CD14-positive monocyte (primary cell): ENCODE data around the gene XIRP1. TPM values are rescaled to one million over a fixed set of nuclear protein-coding genes. Genes with fewer than 3 reads are reported as not detected.

Experiments
- DNase-seq, 3 donors: peaks; one replicate each; pipeline ENCODE4 v3.0.0-alpha.2; 2011 to 2022
- H2AFZ ChIP-seq: 2 replicates; pipeline ENCODE4 v1.6.0; 2012; ENCODE audit warnings: mild to moderate bottlenecking, low read depth, low read length, inconsistent platforms; ENCODE audit not compliant: insufficient read depth, poor library complexity, severe bottlenecking
- H3K27ac ChIP-seq, 2 donors: 1 replicate in 1 of 2; 2 replicates in 1 of 2; pipeline ENCODE4 v1.5.1; 2012 to 2013; ENCODE audit warnings: low read length in 2 of 2, control low read depth in 1 of 2, inconsistent platforms in 1 of 2, low read depth in 1 of 2, mild to moderate bottlenecking in 1 of 2
- H3K27me3 ChIP-seq, 2 donors: one replicate each; pipeline versions ENCODE4 v1.6.0 to v1.6.1; 2011 to 2013; ENCODE audit warnings: low read length in 2 of 2; ENCODE audit not compliant: control insufficient read depth in 2 of 2, insufficient read depth in 2 of 2
- H3K36me3 ChIP-seq, 2 donors: replicated peaks in 1 of 2; 1 replicate in 1 of 2; 2 replicates in 1 of 2; pipeline versions ENCODE4 v1.5.1 to v1.6.1; 2012 to 2013; ENCODE audit warnings: low read length in 2 of 2, control low read depth in 1 of 2, inconsistent platforms in 1 of 2, mild to moderate bottlenecking in 1 of 2; ENCODE audit not compliant: insufficient read depth in 2 of 2, control insufficient read depth in 1 of 2
- H3K4me1 ChIP-seq, 2 donors: 1 replicate in 1 of 2; 2 replicates in 1 of 2; pipeline versions ENCODE4 v1.5.1 to v1.6.1; 2012 to 2013; ENCODE audit warnings: low read length in 2 of 2, control low read depth in 1 of 2, inconsistent platforms in 1 of 2, mild to moderate bottlenecking in 1 of 2, moderate library complexity in 1 of 2; ENCODE audit not compliant: insufficient read depth in 2 of 2, control insufficient read depth in 1 of 2
- H3K4me2 ChIP-seq: replicated peaks from 2 replicates; pipeline ENCODE3; 2012; ENCODE audit warnings: low read length, moderate library complexity, mild to moderate bottlenecking; ENCODE audit not compliant: poor library complexity, severe bottlenecking; ENCODE audit errors: extremely low read depth
- H3K4me3 ChIP-seq, 3 experiments: fragments of 200-600 bp in 1 of 3; sonication (generic) in 1 of 3; replicated peaks in 1 of 3; 1 replicate in 2 of 3; 2 replicates in 1 of 3; pipeline ENCODE4 v1.5.1; 2011 to 2013; ENCODE audit warnings: low read length in 3 of 3, mild to moderate bottlenecking in 3 of 3, control low read depth in 2 of 3, low read depth in 2 of 3, inconsistent platforms in 1 of 3, moderate library complexity in 1 of 3
- H3K79me2 ChIP-seq: 2 replicates; pipeline ENCODE4 v1.6.0; 2012; ENCODE audit warnings: mild to moderate bottlenecking, control low read depth, inconsistent platforms, low read length, moderate library complexity; ENCODE audit not compliant: insufficient read depth
- H3K9ac ChIP-seq: 2 replicates; pipeline ENCODE4 v1.6.0; 2017; ENCODE audit warnings: low read length, mild to moderate bottlenecking; ENCODE audit not compliant: insufficient read depth, poor library complexity, severe bottlenecking
- H3K9me3 ChIP-seq, 2 donors: replicated peaks in 1 of 2; 1 replicate in 1 of 2; 2 replicates in 1 of 2; pipeline versions ENCODE4 v1.5.1 to v1.6.1; 2012 to 2013; ENCODE audit warnings: low read length in 2 of 2, control low read depth in 1 of 2; ENCODE audit not compliant: control insufficient read depth in 1 of 2, insufficient read depth in 1 of 2
- H4K20me1 ChIP-seq: 2 replicates; pipeline ENCODE4 v1.6.0; 2012; ENCODE audit warnings: mild to moderate bottlenecking, low read length, control low read depth, moderate library complexity; ENCODE audit not compliant: insufficient read depth
- H3K27ac Mint-ChIP-seq, 7 donors: one replicate each; pipeline ENCODE4 v1.8.0; 2020; ENCODE audit warnings: mild to moderate bottlenecking in 7 of 7, mixed read lengths in 7 of 7, moderate library complexity in 6 of 7, inconsistent platforms in 2 of 7
- H3K27me3 Mint-ChIP-seq, 3 donors: one replicate each; pipeline ENCODE4 v1.8.0; 2021 to 2022; ENCODE audit warnings: low read depth in 3 of 3, mild to moderate bottlenecking in 3 of 3, mixed read lengths in 3 of 3, moderate library complexity in 3 of 3, inconsistent platforms in 1 of 3
- H3K36me3 Mint-ChIP-seq, 2 donors: one replicate each; pipeline ENCODE4 v1.8.0; 2020; ENCODE audit warnings: mixed read lengths in 2 of 2, inconsistent platforms in 1 of 2, mild to moderate bottlenecking in 1 of 2
- H3K4me1 Mint-ChIP-seq: one replicate; pipeline ENCODE4 v1.8.0; 2020; ENCODE audit warnings: mild to moderate bottlenecking, mixed read lengths
- H3K4me3 Mint-ChIP-seq, 2 donors: one replicate each; pipeline ENCODE4 v1.8.0; 2020; ENCODE audit warnings: mild to moderate bottlenecking in 2 of 2, mixed read lengths in 2 of 2, moderate library complexity in 1 of 2
- H3K9me3 Mint-ChIP-seq, 7 donors: one replicate each; pipeline ENCODE4 v1.8.0; 2020 to 2022; ENCODE audit warnings: mixed read lengths in 7 of 7, mild to moderate bottlenecking in 6 of 7, moderate library complexity in 6 of 7, inconsistent platforms in 2 of 7
- WGBS: methylation state at CpG from one replicate; pipeline ENCODE4 v1.1.5; 2013; ENCODE audit warnings: missing lambda C conversion rate; ENCODE audit not compliant: insufficient coverage; 5-methylcytosine and 5-hydroxymethylcytosine counted together
- intact Hi-C, 2 donors: fragments of 100-400 bp; cut with micrococcal nuclease; formaldehyde crosslinking; loops; one replicate each; pipeline versions ENCODE4 v1.15.0 to v1.15.1; 2023
- polyA plus RNA-seq, 3 donors: library from polyadenylated mRNA; depleted of rRNA in 1 of 3; unstranded in 2 of 3; stranded (reverse) in 1 of 3; fragments of 300-500 nt in 2 of 3; fragments of >200 nt in 1 of 3; fragmentation: Illumina TruSeq in 2 of 3; gene quantifications; 1 replicate in 2 of 3; 2 replicates in 1 of 3; pipeline ENCODE4 v1.2.3, GENCODE V29; 2012 to 2021
- TF ChIP-seq, protein P1 (sequence below): fragments of 200-600 bp; IDR thresholded peaks from one replicate; pipeline ENCODE4 v1.8.0; 2022; ENCODE audit warnings: antibody characterized with exemption, mild to moderate bottlenecking

XIRP1 gene
- polyA plus RNA-seq, 3 donors: not detected

DNA sequence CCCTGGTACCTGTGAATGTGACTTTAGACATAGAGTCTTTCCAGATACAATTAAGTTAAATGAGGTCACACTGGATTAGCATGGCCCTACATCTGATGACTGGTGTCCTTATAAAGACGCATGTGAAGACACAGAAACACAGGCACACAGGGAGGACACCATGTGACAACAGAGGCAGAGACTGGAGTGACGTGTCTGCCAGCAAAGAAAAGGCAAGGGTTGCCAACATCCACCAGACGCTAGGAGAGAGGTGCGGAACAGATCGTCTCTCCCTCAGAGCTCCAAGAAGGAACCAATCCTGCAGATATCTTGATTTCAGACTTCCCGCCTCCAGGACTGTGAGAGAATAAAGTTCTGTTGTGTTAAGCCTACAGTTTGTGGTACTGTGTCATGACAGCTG is 44.6 kb upstream of the XIRP1 start:
- Mint-ChIP-seq H3K36me3 (peaks cover 0 to 2% of the 10 kb centered on the region in 2 donors), H3K4me3 (no peak overlapping the region), H3K27me3 (peaks cover 0 to 8% (median 0%) of the 10 kb centered on the region in 3 donors), H3K9me3 (no peaks in the 10 kb centered on the region), H3K4me1 (peaks cover 69% of the 10 kb centered on the region), H3K27ac (no peak overlapping the region)
- no peak overlapping the region for H3K27ac ChIP-seq
- no peaks in the 10 kb centered on the region for H3K27me3 ChIP-seq
- peaks cover 44 to 58% of the 10 kb centered on the region in 2 donors for H3K4me1 ChIP-seq
- intact Hi-C loops: no loop called here
- no peak overlapping the region for H3K4me2 ChIP-seq
- no peaks in the 10 kb centered on the region for H4K20me1 ChIP-seq
- WGBS: 100% methylated on average over 4 of the region's 6 CpGs
- no peak overlapping the region for H3K4me3 ChIP-seq
- H3K79me2 ChIP-seq: no peaks in the 10 kb centered on the region
- TF ChIP-seq, protein P1, sequence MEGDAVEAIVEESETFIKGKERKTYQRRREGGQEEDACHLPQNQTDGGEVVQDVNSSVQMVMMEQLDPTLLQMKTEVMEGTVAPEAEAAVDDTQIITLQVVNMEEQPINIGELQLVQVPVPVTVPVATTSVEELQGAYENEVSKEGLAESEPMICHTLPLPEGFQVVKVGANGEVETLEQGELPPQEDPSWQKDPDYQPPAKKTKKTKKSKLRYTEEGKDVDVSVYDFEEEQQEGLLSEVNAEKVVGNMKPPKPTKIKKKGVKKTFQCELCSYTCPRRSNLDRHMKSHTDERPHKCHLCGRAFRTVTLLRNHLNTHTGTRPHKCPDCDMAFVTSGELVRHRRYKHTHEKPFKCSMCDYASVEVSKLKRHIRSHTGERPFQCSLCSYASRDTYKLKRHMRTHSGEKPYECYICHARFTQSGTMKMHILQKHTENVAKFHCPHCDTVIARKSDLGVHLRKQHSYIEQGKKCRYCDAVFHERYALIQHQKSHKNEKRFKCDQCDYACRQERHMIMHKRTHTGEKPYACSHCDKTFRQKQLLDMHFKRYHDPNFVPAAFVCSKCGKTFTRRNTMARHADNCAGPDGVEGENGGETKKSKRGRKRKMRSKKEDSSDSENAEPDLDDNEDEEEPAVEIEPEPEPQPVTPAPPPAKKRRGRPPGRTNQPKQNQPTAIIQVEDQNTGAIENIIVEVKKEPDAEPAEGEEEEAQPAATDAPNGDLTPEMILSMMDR: no peak
- no peak overlapping the region for H3K9ac ChIP-seq
- H3K9me3 ChIP-seq: no peaks in the 10 kb centered on the region
- no peak overlapping the region for H2AFZ ChIP-seq
- no peak for DNase-seq
- no peaks in the 10 kb centered on the region for H3K36me3 ChIP-seq

DNA sequence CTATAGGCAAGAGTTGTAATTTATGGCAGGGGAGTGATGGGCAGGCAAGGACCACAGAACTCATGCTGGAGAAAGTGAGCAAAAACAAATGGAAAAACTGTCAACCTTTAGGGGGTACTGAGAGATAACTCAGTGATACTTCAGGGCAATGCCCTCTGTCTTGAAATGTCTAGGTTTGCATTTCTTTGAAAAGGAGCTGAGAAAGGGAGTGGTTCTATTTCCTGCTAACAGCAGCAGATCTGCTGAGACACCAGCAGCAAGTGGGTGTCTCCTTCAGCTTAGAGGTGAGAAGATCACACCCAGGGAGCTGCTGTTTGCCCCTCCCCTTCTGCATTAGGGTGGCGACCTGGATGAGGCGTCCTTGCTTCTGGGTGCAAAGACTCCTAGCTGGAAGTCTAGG is 42.3 kb upstream of the XIRP1 start:
- Histone ChIP-seq H3K27ac (no peak overlapping the region), H3K4me1 (peaks cover 21 to 35% of the 10 kb centered on the region in 2 donors), H3K79me2 (no peaks in the 10 kb centered on the region), H3K9ac (no peak overlapping the region), H3K36me3 (no peaks in the 10 kb centered on the region), H3K4me2 (no peak overlapping the region), H3K27me3 (no peaks in the 10 kb centered on the region), H4K20me1 (no peaks in the 10 kb centered on the region), H2AFZ (no peak overlapping the region), H3K4me3 (no peak overlapping the region), H3K9me3 (no peaks in the 10 kb centered on the region)
- no CpG with 5 or more reads among the region's 2 CpGs for WGBS
- peak overlapping the region in 2 of 7 donors; percentile 8 to 32 for H3K27ac Mint-ChIP-seq
- no peak overlapping the region for H3K4me3 Mint-ChIP-seq
- intact Hi-C loops: no loop called here
- H3K36me3 Mint-ChIP-seq: no peaks in the 10 kb centered on the region
- TF ChIP-seq, protein P1: no peak
- H3K27me3 Mint-ChIP-seq: peaks cover 0 to 8% (median 0%) of the 10 kb centered on the region in 3 donors
- H3K4me1 Mint-ChIP-seq: peaks cover 48% of the 10 kb centered on the region
- H3K9me3 Mint-ChIP-seq: no peaks in the 10 kb centered on the region
- DNase-seq: no peak
